PFSK-1 (cell line): Measurements from ENCODE around the gene PPP2R2D.

ENCODE experiments used
- FOXP2 ChIP-seq: optimal IDR thresholded peaks from 2 replicates; pipeline ENCODE3; 2011; ENCODE audit warnings: borderline replicate concordance, control low read depth, inconsistent platforms; ENCODE audit not compliant: insufficient read depth; ENCODE audit errors: extremely low read length, extremely low read depth
- POLR2AphosphoS5 ChIP-seq: IDR thresholded peaks from 2 replicates; pipeline ENCODE4 v1.6.1; 2012; ENCODE audit warnings: low read depth, mild to moderate bottlenecking, control low read depth, low read length, moderate library complexity
- SIN3A ChIP-seq: IDR thresholded peaks from 2 replicates; pipeline ENCODE4 v1.6.1; 2012; ENCODE audit warnings: mild to moderate bottlenecking, low read length, moderate library complexity, borderline replicate concordance; ENCODE audit not compliant: insufficient read depth
- TAF1 ChIP-seq: IDR thresholded peaks from 2 replicates; pipeline ENCODE4 v1.6.1; 2012; ENCODE audit warnings: low read length, control low read depth, borderline replicate concordance; ENCODE audit not compliant: insufficient read depth
- TF ChIP-seq, protein P1 (sequence below), 2 experiments: IDR thresholded peaks; 2 replicates each; pipeline versions ENCODE4 v1.6.1 to v1.8.0; 2011 to 2012; ENCODE audit warnings: low read depth in 2 of 2, low read length in 2 of 2, control low read depth in 1 of 2, inconsistent platforms in 1 of 2, mild to moderate bottlenecking in 1 of 2, moderate library complexity in 1 of 2; ENCODE audit not compliant: insufficient read depth in 1 of 2

The PPP2R2D gene

DNA sequence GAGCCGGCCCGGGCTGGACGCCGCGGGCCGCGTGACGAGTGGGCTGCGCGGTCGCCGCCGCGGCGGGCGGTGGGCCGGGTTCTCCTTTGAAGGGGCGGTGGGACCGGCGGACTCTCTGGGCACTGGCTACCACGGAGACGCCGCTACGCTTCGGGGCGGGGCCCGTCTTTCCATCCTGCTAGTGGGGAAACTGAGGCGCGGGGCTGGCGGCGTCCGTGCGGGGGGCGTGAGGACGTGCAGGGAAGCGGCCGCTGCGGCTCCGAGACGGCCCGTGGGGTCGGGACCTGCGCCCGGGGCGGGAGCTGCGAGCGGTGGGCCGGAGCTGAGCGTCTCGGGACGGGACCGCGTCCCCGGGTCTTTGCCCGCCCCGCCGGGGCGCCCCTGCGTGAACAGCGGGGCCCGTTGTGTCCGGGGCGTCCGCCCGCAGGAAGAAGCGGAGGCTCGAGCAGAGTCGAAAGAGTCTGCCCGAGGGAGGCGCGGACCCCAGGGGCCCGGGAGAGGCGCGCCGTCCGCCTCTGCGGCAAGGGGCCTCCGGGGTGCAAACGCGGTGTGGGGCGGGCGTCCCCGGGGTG is 81.5 kb downstream of the PPP2R2D start:
- TF ChIP-seq, protein P1, sequence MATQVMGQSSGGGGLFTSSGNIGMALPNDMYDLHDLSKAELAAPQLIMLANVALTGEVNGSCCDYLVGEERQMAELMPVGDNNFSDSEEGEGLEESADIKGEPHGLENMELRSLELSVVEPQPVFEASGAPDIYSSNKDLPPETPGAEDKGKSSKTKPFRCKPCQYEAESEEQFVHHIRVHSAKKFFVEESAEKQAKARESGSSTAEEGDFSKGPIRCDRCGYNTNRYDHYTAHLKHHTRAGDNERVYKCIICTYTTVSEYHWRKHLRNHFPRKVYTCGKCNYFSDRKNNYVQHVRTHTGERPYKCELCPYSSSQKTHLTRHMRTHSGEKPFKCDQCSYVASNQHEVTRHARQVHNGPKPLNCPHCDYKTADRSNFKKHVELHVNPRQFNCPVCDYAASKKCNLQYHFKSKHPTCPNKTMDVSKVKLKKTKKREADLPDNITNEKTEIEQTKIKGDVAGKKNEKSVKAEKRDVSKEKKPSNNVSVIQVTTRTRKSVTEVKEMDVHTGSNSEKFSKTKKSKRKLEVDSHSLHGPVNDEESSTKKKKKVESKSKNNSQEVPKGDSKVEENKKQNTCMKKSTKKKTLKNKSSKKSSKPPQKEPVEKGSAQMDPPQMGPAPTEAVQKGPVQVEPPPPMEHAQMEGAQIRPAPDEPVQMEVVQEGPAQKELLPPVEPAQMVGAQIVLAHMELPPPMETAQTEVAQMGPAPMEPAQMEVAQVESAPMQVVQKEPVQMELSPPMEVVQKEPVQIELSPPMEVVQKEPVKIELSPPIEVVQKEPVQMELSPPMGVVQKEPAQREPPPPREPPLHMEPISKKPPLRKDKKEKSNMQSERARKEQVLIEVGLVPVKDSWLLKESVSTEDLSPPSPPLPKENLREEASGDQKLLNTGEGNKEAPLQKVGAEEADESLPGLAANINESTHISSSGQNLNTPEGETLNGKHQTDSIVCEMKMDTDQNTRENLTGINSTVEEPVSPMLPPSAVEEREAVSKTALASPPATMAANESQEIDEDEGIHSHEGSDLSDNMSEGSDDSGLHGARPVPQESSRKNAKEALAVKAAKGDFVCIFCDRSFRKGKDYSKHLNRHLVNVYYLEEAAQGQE (IDR thresholded peaks at IDR 0.05; ENCODE audit: insufficient read depth in 1 of 2, low read depth in 2 of 2, low read length in 2 of 2), result no peak
- no peak for TF ChIP-seq FOXP2
- TF ChIP-seq SIN3A, result no peak
- TF ChIP-seq POLR2AphosphoS5, result no peak
- no peak for TF ChIP-seq TAF1

DNA sequence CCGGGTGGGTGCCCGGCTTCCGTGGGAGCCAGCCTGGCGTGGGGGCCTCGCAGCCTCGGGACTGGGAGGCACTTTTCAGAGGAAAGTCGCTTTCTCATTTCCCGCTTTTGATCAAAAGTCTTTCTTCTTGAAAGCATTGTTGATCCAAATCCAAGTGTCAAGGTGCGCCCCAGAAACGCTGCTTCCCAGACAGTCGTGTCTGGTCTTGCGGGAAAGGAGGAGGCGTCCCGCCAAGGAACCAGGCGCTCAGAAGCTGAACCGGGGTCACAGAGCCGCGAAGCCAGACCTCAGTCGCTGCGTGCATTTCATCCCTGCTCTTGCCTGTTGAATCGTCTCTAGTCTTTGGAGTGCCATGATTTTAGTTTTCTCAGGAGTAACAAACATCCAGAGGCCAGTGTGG is 82.0 kb downstream of the PPP2R2D start:
- TF ChIP-seq POLR2AphosphoS5 (no peak), FOXP2 (no peak), TAF1 (no peak)
- TF ChIP-seq, protein P1 (IDR thresholded peaks at IDR 0.05; ENCODE audit: insufficient read depth in 1 of 2, low read depth in 2 of 2, low read length in 2 of 2), result no peak

DNA sequence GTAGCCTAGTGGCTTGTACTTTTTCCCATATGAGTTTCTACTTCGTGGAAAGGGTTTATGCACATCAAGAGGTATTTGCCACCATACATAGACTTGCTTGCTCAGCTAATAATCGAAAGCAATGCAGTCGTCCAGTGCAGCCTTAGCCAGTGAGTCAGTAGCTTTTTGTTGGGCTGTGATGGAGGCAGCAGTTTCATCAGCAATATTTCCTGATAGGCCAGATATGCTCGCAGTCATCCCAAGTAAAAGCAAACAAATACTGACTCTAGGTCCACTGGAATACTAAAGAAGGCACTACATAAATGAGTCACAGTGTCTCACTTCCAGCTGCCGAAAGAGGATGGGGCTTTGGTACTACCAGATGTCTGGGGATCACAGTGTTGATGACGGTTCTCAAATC is 83.0 kb downstream of the PPP2R2D start:
- TF ChIP-seq, protein P1 (IDR thresholded peaks at IDR 0.05; ENCODE audit: insufficient read depth in 1 of 2, low read depth in 2 of 2, low read length in 2 of 2), result no peak
- TF ChIP-seq SIN3A, result no peak
- no peak for TF ChIP-seq FOXP2
- TF ChIP-seq POLR2AphosphoS5, result no peak
- no peak for TF ChIP-seq TAF1

DNA sequence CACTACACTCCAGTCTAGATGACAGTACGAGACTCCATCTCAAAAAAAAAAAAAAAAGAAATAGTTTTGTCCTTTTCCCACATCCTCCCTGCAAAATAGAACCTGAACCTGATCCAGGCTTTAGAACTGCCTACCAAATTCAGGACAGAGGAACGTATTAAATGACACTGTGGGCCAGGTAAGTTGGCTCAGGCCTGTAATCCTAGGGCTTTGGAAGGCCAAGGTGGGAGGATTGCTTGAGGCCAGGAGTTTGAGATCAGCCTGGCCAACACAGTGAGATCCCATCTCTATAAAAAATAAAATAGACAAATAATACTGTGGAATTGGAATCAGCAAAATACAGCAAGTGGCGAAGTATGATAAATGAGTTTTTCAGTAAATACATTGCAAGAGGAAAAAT is 90.9 kb downstream of the PPP2R2D start:
- TF ChIP-seq SIN3A (no peak), TAF1 (no peak), FOXP2 (no peak), POLR2AphosphoS5 (no peak)
- TF ChIP-seq, protein P1 (IDR thresholded peaks at IDR 0.05; ENCODE audit: insufficient read depth in 1 of 2, low read depth in 2 of 2, low read length in 2 of 2), result no peak

DNA sequence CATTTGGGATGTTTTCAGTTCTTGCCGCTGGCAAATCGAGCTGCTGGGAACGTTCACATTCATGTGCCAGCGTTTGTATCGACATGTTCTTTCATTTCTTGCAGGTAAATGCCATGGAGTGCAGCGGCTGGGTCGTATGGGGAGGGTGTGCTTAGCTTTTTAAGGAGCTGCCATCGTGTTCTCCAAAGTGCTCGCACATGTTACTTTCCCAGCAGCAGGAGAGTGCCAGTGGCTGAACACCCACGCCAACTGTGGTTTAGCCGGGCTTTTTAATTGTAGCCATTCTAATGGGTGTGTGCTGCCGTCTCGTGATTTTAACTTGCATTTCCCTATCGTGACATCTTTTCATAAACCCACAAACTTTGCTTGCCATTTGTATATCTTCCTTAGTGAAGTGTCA is 92.5 kb downstream of the PPP2R2D start:
- TF ChIP-seq TAF1 (no peak), FOXP2 (no peak), SIN3A (no peak), POLR2AphosphoS5 (no peak)
- TF ChIP-seq, protein P1 (IDR thresholded peaks at IDR 0.05; ENCODE audit: insufficient read depth in 1 of 2, low read depth in 2 of 2, low read length in 2 of 2), result no peak
